Measurements from ENCODE around the gene FNDC3B.

Gene FNDC3B

DNA sequence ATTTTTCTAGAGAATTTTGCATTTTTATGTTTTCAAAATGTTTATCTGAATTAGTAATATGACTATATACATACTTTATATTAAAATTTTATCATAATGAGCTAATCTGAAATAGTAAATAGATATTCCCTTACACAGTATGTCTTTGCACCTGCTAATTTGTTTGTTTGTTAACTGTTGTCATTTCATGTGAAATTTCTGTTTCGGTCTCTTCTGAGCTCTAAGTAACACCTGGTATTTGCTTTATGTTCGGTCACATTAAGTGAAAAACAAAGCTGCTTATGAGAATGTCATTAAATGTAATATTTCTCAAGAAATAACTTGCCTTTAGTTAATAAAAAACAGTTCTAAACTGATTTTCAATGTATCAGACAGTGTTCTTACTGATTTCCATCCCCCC lies 61.1 kb downstream of the FNDC3B start:
- Histone ChIP-seq H3K27me3 (ENCODE audit: control insufficient read depth in 3 of 3, insufficient read depth in 3 of 3, low read depth in 1 of 3, low read length in 3 of 3) (no peaks in the 10 kb centered on the region), H3K4me3 (ENCODE audit: low read length in 2 of 2) (no peak overlapping the region), H4K8ac (ENCODE audit: low read depth, low read length) (no peak overlapping the region), H3K23ac (ENCODE audit: low read depth, low read length, poor library complexity) (no peak overlapping the region), H3K4me1 (ENCODE audit: control insufficient read depth in 2 of 2, insufficient read depth in 1 of 2, low read depth in 1 of 2, low read length in 2 of 2) (peaks cover 9 to 35% of the 10 kb centered on the region in 2 donors), H2AK5ac (ENCODE audit: low read depth, low read length) (no peak overlapping the region), H2BK12ac (ENCODE audit: low read length) (no peak overlapping the region), H2AFZ (ENCODE audit: low read length) (no peak overlapping the region), H2BK120ac (ENCODE audit: low read depth, low read length) (no peak overlapping the region), H3K27ac (replicated peaks; ENCODE audit: low read length) (no peak overlapping the region), H3K9ac (ENCODE audit: low read depth, low read length, poor library complexity) (no peak overlapping the region), H3K79me1 (ENCODE audit: low read depth, low read length) (peaks cover 2% of the 10 kb centered on the region), H2BK5ac (ENCODE audit: low read length) (no peak overlapping the region), H2BK15ac (ENCODE audit: low read length) (no peak overlapping the region), H3K4ac (ENCODE audit: low read length) (no peak overlapping the region), H3K9me3 (replicated peaks in 1 of 2; ENCODE audit: control insufficient read depth in 2 of 2, insufficient read depth in 1 of 2, low read depth in 1 of 2, low read length in 2 of 2) (no peaks in the 10 kb centered on the region), H3K14ac (ENCODE audit: low read length) (no peak overlapping the region), H3K18ac (ENCODE audit: low read length) (no peak overlapping the region), H3K36me3 (replicated peaks in 1 of 2; ENCODE audit: control insufficient read depth in 2 of 2, insufficient read depth in 2 of 2, low read length in 2 of 2) (no peaks in the 10 kb centered on the region), H4K91ac (ENCODE audit: low read depth, low read length, poor library complexity) (no peak overlapping the region), H3K4me2 (ENCODE audit: insufficient read depth, low read length, poor library complexity, severe bottlenecking) (no peak overlapping the region)
- WGBS, 2 donors (ENCODE audit: extremely low coverage in 2 of 2, insufficient read length in 2 of 2, insufficient replicate concordance in 1 of 2): no CpG with 5 or more reads among the region's 2 CpGs
- no peak for DNase-seq (ENCODE audit: low spot score)

DNA sequence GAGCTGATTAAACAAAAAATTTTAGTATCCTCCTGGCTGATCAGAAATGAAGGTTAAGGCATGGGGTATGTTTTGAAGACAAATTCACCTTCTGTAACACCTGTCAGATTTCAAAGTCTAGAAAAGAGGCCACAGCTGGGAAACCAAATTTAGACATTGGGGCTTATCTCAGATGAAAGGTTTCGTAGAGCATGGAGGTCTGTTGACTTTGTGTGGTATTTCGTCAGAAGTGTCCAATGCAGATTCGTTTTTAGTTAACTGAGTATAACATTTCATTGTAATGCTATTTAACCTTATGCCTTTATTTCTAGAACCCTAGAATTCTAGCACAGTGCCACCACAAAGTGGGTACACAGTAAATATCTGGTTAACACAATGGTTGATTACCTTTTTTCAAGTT lies 61.7 kb downstream of the FNDC3B start:
- H3K79me1 ChIP-seq (ENCODE audit: low read depth, low read length): peaks cover 2% of the 10 kb centered on the region
- no peak overlapping the region for H4K91ac ChIP-seq (ENCODE audit: low read depth, low read length, poor library complexity)
- H3K27ac ChIP-seq (replicated peaks; ENCODE audit: low read length): no peak overlapping the region
- H2BK15ac ChIP-seq (ENCODE audit: low read length): no peak overlapping the region
- no peak overlapping the region for H2AFZ ChIP-seq (ENCODE audit: low read length)
- peaks cover 10 to 35% of the 10 kb centered on the region in 2 donors for H3K4me1 ChIP-seq (ENCODE audit: control insufficient read depth in 2 of 2, insufficient read depth in 1 of 2, low read depth in 1 of 2, low read length in 2 of 2)
- H3K36me3 ChIP-seq (replicated peaks in 1 of 2; ENCODE audit: control insufficient read depth in 2 of 2, insufficient read depth in 2 of 2, low read length in 2 of 2): no peaks in the 10 kb centered on the region
- WGBS, 2 donors (ENCODE audit: extremely low coverage in 2 of 2, insufficient read length in 2 of 2, insufficient replicate concordance in 1 of 2): no CpG with 5 or more reads among the region's 3 CpGs
- no peak overlapping the region for H3K18ac ChIP-seq (ENCODE audit: low read length)
- H3K27me3 ChIP-seq (ENCODE audit: control insufficient read depth in 3 of 3, insufficient read depth in 3 of 3, low read depth in 1 of 3, low read length in 3 of 3): no peaks in the 10 kb centered on the region
- no peaks in the 10 kb centered on the region for H3K9me3 ChIP-seq (replicated peaks in 1 of 2; ENCODE audit: control insufficient read depth in 2 of 2, insufficient read depth in 1 of 2, low read depth in 1 of 2, low read length in 2 of 2)
- H3K4me3 ChIP-seq (ENCODE audit: low read length in 2 of 2): no peak overlapping the region
- H4K8ac ChIP-seq (ENCODE audit: low read depth, low read length): no peak overlapping the region
- H3K4ac ChIP-seq (ENCODE audit: low read length): no peak overlapping the region
- no peak overlapping the region for H2AK5ac ChIP-seq (ENCODE audit: low read depth, low read length)
- no peak overlapping the region for H3K23ac ChIP-seq (ENCODE audit: low read depth, low read length, poor library complexity)
- no peak overlapping the region for H2BK12ac ChIP-seq (ENCODE audit: low read length)
- no peak overlapping the region for H2BK120ac ChIP-seq (ENCODE audit: low read depth, low read length)
- H2BK5ac ChIP-seq (ENCODE audit: low read length): no peak overlapping the region
- H3K14ac ChIP-seq (ENCODE audit: low read length): no peak overlapping the region
- no peak overlapping the region for H3K4me2 ChIP-seq (ENCODE audit: insufficient read depth, low read length, poor library complexity, severe bottlenecking)
- H3K9ac ChIP-seq (ENCODE audit: low read depth, low read length, poor library complexity): no peak overlapping the region
- DNase-seq (ENCODE audit: low spot score): no peak

DNA sequence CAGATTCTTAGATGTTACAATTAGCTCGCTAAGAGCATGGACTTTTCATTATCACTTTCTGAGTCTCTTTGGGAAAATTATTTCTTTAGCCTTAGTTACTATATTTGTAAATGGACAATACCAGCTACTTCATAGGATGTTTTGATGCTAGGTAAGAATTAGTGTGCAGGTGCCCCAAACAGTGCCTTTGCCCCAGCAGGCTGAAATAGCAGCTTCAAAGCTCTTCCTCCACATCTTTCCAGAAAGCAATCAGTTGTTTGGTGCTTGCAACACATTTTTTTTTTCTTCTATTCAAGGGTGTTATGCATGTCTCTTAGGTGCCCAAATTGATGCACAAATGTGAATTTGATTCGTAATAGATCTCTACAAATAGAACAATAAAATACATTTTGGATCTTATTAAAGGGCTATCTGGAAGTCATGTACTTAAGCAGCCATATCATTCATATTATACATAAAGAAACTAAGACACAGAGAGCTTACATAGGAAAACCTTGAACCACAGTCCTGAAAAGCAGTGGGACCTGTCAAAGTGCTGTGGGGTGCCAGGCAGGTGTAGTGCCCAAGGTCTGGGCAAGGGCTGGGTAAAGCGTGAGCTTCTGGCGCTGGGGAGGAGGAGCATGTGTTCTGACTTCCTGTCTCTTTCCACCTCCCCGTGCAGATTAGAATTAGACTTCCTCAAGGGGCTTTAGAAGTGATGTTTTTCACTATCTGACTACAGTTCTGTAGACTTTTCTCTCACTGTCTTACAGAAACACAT lies 62.9 kb downstream of the FNDC3B start:
- peaks cover 14 to 36% of the 10 kb centered on the region in 2 donors for H3K4me1 ChIP-seq (ENCODE audit: control insufficient read depth in 2 of 2, insufficient read depth in 1 of 2, low read depth in 1 of 2, low read length in 2 of 2)

DNA sequence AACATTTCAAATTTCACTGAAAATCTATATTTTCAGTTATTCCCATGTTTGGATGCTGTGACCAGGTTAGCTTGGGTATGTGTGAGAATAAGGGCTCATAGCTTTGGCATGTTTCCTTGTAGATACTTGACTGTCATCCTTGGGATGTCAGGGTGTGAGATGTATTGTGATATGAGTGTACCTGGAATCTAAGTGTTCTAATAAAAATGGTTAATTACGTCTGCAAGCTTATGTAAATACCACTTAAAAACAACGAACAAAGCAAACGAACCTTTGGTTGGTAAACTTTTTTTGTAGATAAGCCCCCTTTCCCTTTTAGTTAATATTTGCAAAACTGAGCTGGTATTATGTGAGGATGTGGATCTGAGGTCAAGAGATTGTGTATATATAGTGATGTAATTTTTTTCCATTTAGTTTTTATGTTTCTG lies 63.5 kb downstream of the FNDC3B start:
- H3K27ac ChIP-seq (replicated peaks; ENCODE audit: low read length): no peak overlapping the region
- H3K4me1 ChIP-seq (ENCODE audit: control insufficient read depth in 2 of 2, insufficient read depth in 1 of 2, low read depth in 1 of 2, low read length in 2 of 2): peaks cover 14 to 35% of the 10 kb centered on the region in 2 donors

More for the DNA sequence above, 62.9 kb downstream of the FNDC3B start:
- Histone ChIP-seq H3K27me3 (ENCODE audit: control insufficient read depth in 3 of 3, insufficient read depth in 3 of 3, low read depth in 1 of 3, low read length in 3 of 3) (no peaks in the 10 kb centered on the region), H2AK5ac (ENCODE audit: low read depth, low read length) (no peak overlapping the region), H3K9me3 (replicated peaks in 1 of 2; ENCODE audit: control insufficient read depth in 2 of 2, insufficient read depth in 1 of 2, low read depth in 1 of 2, low read length in 2 of 2) (no peaks in the 10 kb centered on the region), H4K8ac (ENCODE audit: low read depth, low read length) (no peak overlapping the region), H3K27ac (replicated peaks; ENCODE audit: low read length) (no peak overlapping the region), H3K4me3 (ENCODE audit: low read length in 2 of 2) (no peak overlapping the region), H2BK120ac (ENCODE audit: low read depth, low read length) (no peak overlapping the region), H3K18ac (ENCODE audit: low read length) (no peak overlapping the region), H2BK15ac (ENCODE audit: low read length) (no peak overlapping the region), H2BK5ac (ENCODE audit: low read length) (no peak overlapping the region), H3K23ac (ENCODE audit: low read depth, low read length, poor library complexity) (no peak overlapping the region), H3K14ac (ENCODE audit: low read length) (no peak overlapping the region), H4K91ac (ENCODE audit: low read depth, low read length, poor library complexity) (no peak overlapping the region), H3K79me1 (ENCODE audit: low read depth, low read length) (peaks cover 2% of the 10 kb centered on the region), H3K9ac (ENCODE audit: low read depth, low read length, poor library complexity) (no peak overlapping the region), H3K36me3 (replicated peaks in 1 of 2; ENCODE audit: control insufficient read depth in 2 of 2, insufficient read depth in 2 of 2, low read length in 2 of 2) (no peaks in the 10 kb centered on the region), H3K4ac (ENCODE audit: low read length) (no peak overlapping the region), H3K4me2 (ENCODE audit: insufficient read depth, low read length, poor library complexity, severe bottlenecking) (no peak overlapping the region), H2BK12ac (ENCODE audit: low read length) (no peak overlapping the region), H2AFZ (ENCODE audit: low read length) (no peak overlapping the region)
- no CpG with 5 or more reads among the region's 5 CpGs for WGBS, 2 donors (ENCODE audit: extremely low coverage in 2 of 2, insufficient read length in 2 of 2, insufficient replicate concordance in 1 of 2)
- no peak for DNase-seq (ENCODE audit: low spot score)

More for the DNA sequence above, 63.5 kb downstream of the FNDC3B start:
- Histone ChIP-seq H4K8ac (ENCODE audit: low read depth, low read length) (no peak overlapping the region), H3K4me3 (ENCODE audit: low read length in 2 of 2) (no peak overlapping the region), H3K36me3 (replicated peaks in 1 of 2; ENCODE audit: control insufficient read depth in 2 of 2, insufficient read depth in 2 of 2, low read length in 2 of 2) (no peaks in the 10 kb centered on the region), H2BK15ac (ENCODE audit: low read length) (no peak overlapping the region), H3K23ac (ENCODE audit: low read depth, low read length, poor library complexity) (no peak overlapping the region), H4K91ac (ENCODE audit: low read depth, low read length, poor library complexity) (no peak overlapping the region), H3K9ac (ENCODE audit: low read depth, low read length, poor library complexity) (no peak overlapping the region), H3K14ac (ENCODE audit: low read length) (no peak overlapping the region), H2AFZ (ENCODE audit: low read length) (no peak overlapping the region), H2BK5ac (ENCODE audit: low read length) (no peak overlapping the region), H2BK12ac (ENCODE audit: low read length) (no peak overlapping the region), H3K79me1 (ENCODE audit: low read depth, low read length) (peaks cover 2% of the 10 kb centered on the region), H3K27me3 (ENCODE audit: control insufficient read depth in 3 of 3, insufficient read depth in 3 of 3, low read depth in 1 of 3, low read length in 3 of 3) (no peaks in the 10 kb centered on the region), H3K9me3 (replicated peaks in 1 of 2; ENCODE audit: control insufficient read depth in 2 of 2, insufficient read depth in 1 of 2, low read depth in 1 of 2, low read length in 2 of 2) (no peaks in the 10 kb centered on the region), H3K4me2 (ENCODE audit: insufficient read depth, low read length, poor library complexity, severe bottlenecking) (no peak overlapping the region), H2AK5ac (ENCODE audit: low read depth, low read length) (no peak overlapping the region), H2BK120ac (ENCODE audit: low read depth, low read length) (no peak overlapping the region), H3K18ac (ENCODE audit: low read length) (no peak overlapping the region), H3K4ac (ENCODE audit: low read length) (no peak overlapping the region)
- no CpG with 5 or more reads among the region's 3 CpGs for WGBS, 2 donors (ENCODE audit: extremely low coverage in 2 of 2, insufficient read length in 2 of 2, insufficient replicate concordance in 1 of 2)
- DNase-seq (ENCODE audit: low spot score): no peak
